Motor neuron (in vitro differentiated cells): ENCODE data around the gene YEATS2. TPM values are rescaled to one million over a fixed set of nuclear protein-coding genes. Genes with fewer than 3 reads are reported as not detected.

Source experiments
- ATAC-seq, 8 experiments: fragments of 200-7000 bp; cut with Tn5 transposase; replicated peaks in 6 of 8; 2 replicates each; pipeline ENCODE4 v1.8.0; 2021; ENCODE audit warnings: mild to moderate bottlenecking in 8 of 8, moderate library complexity in 8 of 8
- H3K27ac ChIP-seq, 2 donors: fragments of 250-450 bp; sonication (Bioruptor Pico); 2 replicates each; pipeline ENCODE4 v1.9.0; 2021; ENCODE audit warnings: antibody characterized with exemption in 2 of 2, mild to moderate bottlenecking in 2 of 2, moderate library complexity in 1 of 2
- H3K4me1 ChIP-seq, 2 donors: fragments of 250-450 bp; sonication (Bioruptor Pico); replicated peaks in 1 of 2; 2 replicates each; pipeline ENCODE4 v1.6.1; 2021; ENCODE audit warnings: antibody characterized with exemption in 2 of 2, mild to moderate bottlenecking in 2 of 2, moderate library complexity in 1 of 2
- H3K4me3 ChIP-seq, 5 donors: fragments of 250-450 bp; sonication (Bioruptor Pico); 2 replicates each; pipeline ENCODE4 v1.9.0; 2021; ENCODE audit warnings: antibody characterized with exemption in 5 of 5, mild to moderate bottlenecking in 5 of 5, moderate library complexity in 4 of 5
- WGBS, 10 experiments: fragments of 450-650 bp; shearing (Covaris generic); methylation state at CpG; one replicate each; pipeline ENCODE4 v1.0.0; 2022; 5-methylcytosine and 5-hydroxymethylcytosine counted together
- in situ Hi-C, 9 experiments: fragments of 400-800 bp; cut with MboI; loops; one replicate each; pipeline ENCODE4 v1.15.0; 2021; ENCODE audit warnings: low sequenced_read_pairs in 9 of 9, low pct_unique_long_range_greater_than_20kb in 2 of 9; ENCODE audit not compliant: unreplicated experiment in 9 of 9
- total RNA-seq, 8 experiments: library from RNA; unstranded; fragments of 300-600 nt; gene quantifications; 2 replicates each; pipeline versions ENCODE4 v1.2.3 to v1.2.4, GENCODE V29; 2022

YEATS2 gene
- total RNA-seq, 8 experiments from 2014 or later, result 33.9 to 98.9 (median 44.2) TPM

- 50 to 100% (median 81%) methylated on average over 1 to 8 of the region's 13 CpGs; no CpG with 5 or more reads in 4 of the 10 experiments for WGBS, 10 experiments
- Histone ChIP-seq H3K4me1 (peaks cover 9 to 15% of the 10 kb centered on the region in 2 donors), H3K27ac (no peak overlapping the region), H3K4me3 (no peak overlapping the region)
- ATAC-seq, result no peak
- in situ Hi-C loops, result no loop called here
These were observed 125.0 kb downstream of the YEATS2 start for GRCh38 chr3:183822631-183823030.

DNA sequence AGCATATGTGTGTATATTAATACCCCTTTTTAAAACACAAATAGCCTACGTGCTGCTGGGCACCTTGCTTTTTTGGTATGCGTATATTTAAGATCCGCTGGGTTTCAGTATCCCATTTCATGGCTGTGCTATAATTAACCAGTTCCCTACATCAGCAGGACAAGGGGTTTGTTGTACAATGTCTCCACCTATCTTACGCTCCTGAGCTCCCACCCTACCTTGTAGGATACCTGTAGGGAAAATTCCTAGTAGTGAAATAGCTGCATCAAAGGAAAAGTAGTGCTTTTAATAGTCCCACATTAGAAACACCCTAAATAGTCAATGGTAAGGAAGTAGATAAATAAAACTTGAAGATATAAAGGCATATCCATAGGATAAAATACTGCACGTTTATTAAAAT lies 126.4 kb downstream of the YEATS2 start:
- no peak overlapping the region for H3K27ac ChIP-seq
- H3K4me1 ChIP-seq, result peaks cover 9 to 15% of the 10 kb centered on the region in 2 donors
- 0 to 81% (median 66%) methylated on average over 1 to 5 of the region's 5 CpGs; no CpG with 5 or more reads in 1 of the 10 experiments for WGBS, 10 experiments
- ATAC-seq, result no peak
- in situ Hi-C loops, result no loop called here
- peak overlapping the region in 2 of 5 donors; percentile 54 to 78 for H3K4me3 ChIP-seq

GRCh38 chr3:183824761-183825455 lies 127.3 kb downstream of the YEATS2 start:
- ATAC-seq, result peak; percentile 50 to 64 (median 58)
- Histone ChIP-seq H3K4me1 (peaks cover 9 to 15% of the 10 kb centered on the region in 2 donors), H3K27ac (peak overlapping the region in 1 of 2 donors; percentile 44), H3K4me3 (peak overlapping the region; percentile 41 to 78 (median 50))
- in situ Hi-C loops, result no loop called here
- WGBS, 10 experiments, result 0 to 5% (median 2%) methylated on average over 3 to 9 of the region's 88 CpGs; no CpG with 5 or more reads in 6 of the 10 experiments

- WGBS, 10 experiments, result 13 to 50% (median 30%) methylated on average over 3 to 7 of the region's 69 CpGs; no CpG with 5 or more reads in 6 of the 10 experiments
These were observed 128.0 kb downstream of the YEATS2 start, which contains the start of gene MAP6D1 for GRCh38 chr3:183825456-183826161. TSS of gene MAP6D1 (minus strand) at chr3:183825577. CDS start at chr3:183825547, 30 bp downstream.

DNA sequence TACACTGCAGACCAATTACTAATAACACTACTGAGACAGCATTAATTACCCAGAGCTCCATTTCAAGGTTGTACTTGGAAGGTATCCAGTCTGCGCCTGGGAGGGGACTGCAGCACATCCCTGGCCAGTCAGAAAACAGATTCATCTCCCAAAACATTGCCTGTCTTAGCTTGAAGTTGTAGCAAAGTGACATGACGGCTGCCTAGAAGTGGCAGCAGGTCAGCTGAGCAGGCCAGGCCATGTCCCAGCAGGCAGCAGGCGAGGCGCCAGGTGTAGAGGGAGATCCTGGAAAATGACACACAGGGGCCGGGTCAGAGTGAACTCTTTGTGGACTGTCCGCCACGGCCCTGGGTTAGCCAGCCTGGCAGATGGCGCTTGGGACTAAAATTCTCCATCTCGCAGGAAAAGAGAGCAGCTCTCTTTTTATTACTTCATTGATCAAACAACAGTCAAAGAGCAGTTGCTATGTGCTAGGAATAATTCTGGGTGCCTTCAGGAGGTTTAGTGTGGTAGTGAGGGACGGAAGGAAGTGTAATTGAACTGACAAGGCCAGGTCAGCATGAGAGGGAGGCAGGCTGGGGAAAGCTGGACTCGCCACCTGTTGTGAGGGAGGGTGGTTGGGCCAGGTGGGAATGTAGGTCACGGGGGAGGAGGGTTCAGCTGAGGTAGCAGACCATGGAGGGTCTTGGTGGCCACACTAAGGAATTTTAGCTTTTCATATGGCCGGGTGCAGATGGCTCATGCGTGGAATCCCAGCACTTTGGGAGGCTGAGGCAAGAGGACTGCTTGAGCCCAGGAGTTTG lies 129.1 kb downstream of the YEATS2 start:
- ATAC-seq, result no peak
- Histone ChIP-seq H3K27ac (no peak overlapping the region), H3K4me3 (no peak overlapping the region), H3K4me1 (peaks cover 9 to 15% of the 10 kb centered on the region in 2 donors)
- 67 to 100% (median 86%) methylated on average over 2 to 8 of the region's 14 CpGs; no CpG with 5 or more reads in 2 of the 10 experiments for WGBS, 10 experiments
- in situ Hi-C loops, result no loop called here

More at GRCh38 chr3:183825456-183826161, 128.0 kb downstream of the YEATS2 start, which contains the start of gene MAP6D1:
- peak; percentile 68 to 88 (median 84) for ATAC-seq
- peak within 1 kb of the TSS in 1 of 2 donors; percentile 44 for H3K27ac ChIP-seq
- peaks cover 9 to 15% of the 10 kb centered on the region in 2 donors for H3K4me1 ChIP-seq
- in situ Hi-C loops, result no loop called here
- peak within 1 kb of the TSS; percentile 41 to 78 (median 50) for H3K4me3 ChIP-seq

- in situ Hi-C loops, result no loop called here
- Histone ChIP-seq H3K4me1 (peaks cover 11 to 19% of the 10 kb centered on the region in 2 donors), H3K27ac (no peak overlapping the region), H3K4me3 (no peak overlapping the region)
- ATAC-seq, result no peak
- WGBS, 10 experiments, result 53 to 95% (median 90%) methylated on average over 2 to 10 of the region's 14 CpGs; no CpG with 5 or more reads in 3 of the 10 experiments
These were observed 130.4 kb downstream of the YEATS2 start for GRCh38 chr3:183827809-183828537.

GRCh38 chr3:183828538-183828870 lies 130.9 kb downstream of the YEATS2 start:
- 17 to 100% (median 94%) methylated on average over 1 to 7 of the region's 7 CpGs; no CpG with 5 or more reads in 2 of the 10 experiments for WGBS, 10 experiments
- ATAC-seq, result no peak
- H3K4me3 ChIP-seq, result no peak overlapping the region
- in situ Hi-C loops, result no loop called here
- no peak overlapping the region for H3K27ac ChIP-seq
- H3K4me1 ChIP-seq, result peaks cover 17 to 24% of the 10 kb centered on the region in 2 donors

- Histone ChIP-seq H3K4me1 (peaks cover 23 to 25% of the 10 kb centered on the region in 2 donors), H3K4me3 (no peak overlapping the region), H3K27ac (no peak overlapping the region)
- in situ Hi-C loops, result no loop called here
- no peak for ATAC-seq
- 80 to 100% (median 92%) methylated on average over 1 to 5 of the region's 9 CpGs; no CpG with 5 or more reads in 2 of the 10 experiments for WGBS, 10 experiments
These were observed 131.9 kb downstream of the YEATS2 start for GRCh38 chr3:183829466-183829865.

DNA sequence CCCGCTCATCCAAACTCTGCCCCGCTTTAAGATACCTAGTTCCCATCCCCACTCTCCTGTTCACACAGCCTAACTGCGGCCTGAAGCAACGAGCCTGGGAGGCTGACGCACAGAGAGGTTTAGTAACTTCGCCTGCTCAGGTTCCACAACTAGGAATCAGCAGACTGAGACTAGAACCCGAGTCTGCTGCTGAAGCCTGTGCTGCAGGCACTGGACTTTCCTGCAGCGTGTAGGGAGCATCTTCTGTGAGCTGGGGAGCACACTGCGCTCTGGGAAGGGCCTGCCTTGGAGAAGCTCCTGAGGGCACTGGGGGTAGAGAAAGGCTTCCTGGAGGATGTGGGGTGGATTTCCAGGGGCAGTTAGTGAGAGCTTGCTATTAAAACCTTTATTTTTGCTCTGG lies 132.6 kb downstream of the YEATS2 start:
- ATAC-seq, result no peak
- H3K4me3 ChIP-seq, result no peak overlapping the region
- in situ Hi-C loops, result no loop called here
- H3K27ac ChIP-seq, result no peak overlapping the region
- H3K4me1 ChIP-seq, result peaks cover 23 to 25% of the 10 kb centered on the region in 2 donors
- 85 to 100% (median 92%) methylated on average over 1 to 9 of the region's 9 CpGs; no CpG with 5 or more reads in 5 of the 10 experiments for WGBS, 10 experiments

DNA sequence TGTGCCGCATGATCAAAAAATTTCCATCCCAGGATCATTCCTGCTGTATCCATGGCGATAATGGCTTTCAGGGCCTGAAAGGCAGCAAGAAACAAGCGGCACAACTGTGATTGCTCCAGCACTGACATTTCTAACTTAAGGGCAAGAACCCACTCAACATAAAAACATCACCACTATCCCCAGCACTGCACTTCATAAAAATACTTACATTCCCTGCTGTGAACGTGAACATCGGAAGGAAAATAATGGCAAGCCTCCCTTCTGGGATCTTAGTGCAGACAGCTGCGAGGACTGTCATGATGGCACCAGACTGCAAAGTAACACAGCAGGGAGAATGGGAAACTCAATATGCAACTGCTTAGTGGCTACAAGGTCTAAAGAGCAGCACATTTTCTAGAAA lies 135.9 kb downstream of the YEATS2 start:
- Histone ChIP-seq H3K4me1 (peaks cover 14 to 17% of the 10 kb centered on the region in 2 donors), H3K4me3 (no peak overlapping the region), H3K27ac (no peak overlapping the region)
- in situ Hi-C loops, result no loop called here
- peak in 3 of 8 experiments; percentile 24 to 67 (median 37) for ATAC-seq
- 41 to 93% (median 70%) methylated on average over 1 to 4 of the region's 6 CpGs; no CpG with 5 or more reads in 4 of the 10 experiments for WGBS, 10 experiments

DNA sequence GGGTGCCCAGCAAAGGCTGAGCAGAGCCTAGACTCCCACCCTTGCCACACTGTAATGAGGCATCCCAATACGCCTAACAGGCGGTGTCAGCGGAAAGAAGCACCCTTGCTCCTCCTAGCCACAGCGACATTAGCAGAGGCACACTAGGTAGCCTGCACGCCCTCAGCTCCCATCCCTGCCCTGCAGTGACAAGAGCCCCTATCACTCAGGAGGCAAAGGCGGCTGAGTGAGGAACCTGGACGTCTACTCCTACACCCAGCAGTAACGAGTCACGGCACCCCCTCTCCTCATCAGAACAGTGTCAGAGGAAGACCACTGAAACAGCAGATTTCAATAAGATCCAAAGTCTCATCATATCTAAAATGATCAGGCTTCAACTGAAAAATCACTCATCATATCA lies 139.8 kb downstream of the YEATS2 start:
- no peak for ATAC-seq
- H3K4me1 ChIP-seq, result peaks cover 14 to 17% of the 10 kb centered on the region in 2 donors
- no peak overlapping the region for H3K27ac ChIP-seq
- WGBS, 10 experiments, result 70 to 100% (median 90%) methylated on average over 1 to 9 of the region's 9 CpGs; no CpG with 5 or more reads in 3 of the 10 experiments
- in situ Hi-C loops, result no loop called here
- no peak overlapping the region for H3K4me3 ChIP-seq

DNA sequence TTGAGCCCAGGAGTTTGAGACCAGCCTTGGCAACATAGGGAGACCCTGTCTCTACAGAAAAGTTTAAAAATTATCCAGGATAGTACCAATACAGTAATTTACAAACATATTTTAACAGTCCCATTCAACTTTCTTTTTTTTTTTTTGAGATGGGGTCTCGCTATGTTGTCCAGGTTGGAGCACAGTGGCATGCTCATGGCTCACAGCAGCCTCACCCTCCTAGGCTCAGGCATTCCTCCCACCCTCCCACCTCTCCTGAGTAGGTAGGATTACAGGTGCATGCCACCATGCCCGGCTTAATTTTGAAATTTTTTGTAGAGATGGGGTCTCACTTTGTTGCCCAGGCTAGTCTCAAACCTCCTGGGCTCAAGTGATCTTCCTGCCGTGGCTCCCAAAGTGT lies 140.3 kb downstream of the YEATS2 start:
- H3K4me1 ChIP-seq, result peaks cover 12 to 14% of the 10 kb centered on the region in 2 donors
- 71 to 100% (median 100%) methylated on average over 1 to 2 of the region's 3 CpGs; no CpG with 5 or more reads in 5 of the 10 experiments for WGBS, 10 experiments
- no peak for ATAC-seq
- in situ Hi-C loops, result no loop called here
- no peak overlapping the region for H3K27ac ChIP-seq
- no peak overlapping the region for H3K4me3 ChIP-seq
